ENCODE data around the gene TIMM44. TPM values are rescaled to one million over a fixed set of nuclear protein-coding genes. Genes with fewer than 3 reads are reported as not detected.

Gene TIMM44
- total RNA-seq, 2 donors from 2014 or later: 47.3 to 83.4 TPM

- H3K27me3 ChIP-seq (replicated peaks; ENCODE audit: insufficient read depth): no peaks in the 10 kb centered on the region
- H3K4me3 ChIP-seq: no peak overlapping the region
- intact Hi-C loops (cut with DNase I): no loop called here
- WGBS: 85% methylated on average over 32 of the region's 35 CpGs
- no peak for TF ChIP-seq POLR2AphosphoS5 (IDR thresholded peaks at IDR 0.05)
- TF ChIP-seq CTCF (IDR thresholded peaks at IDR 0.05): no peak
- no peak for TF ChIP-seq POLR2A (IDR thresholded peaks at IDR 0.05)
- no peaks in the 10 kb centered on the region for H3K4me1 ChIP-seq (replicated peaks)
- no peak for DNase-seq (ENCODE audit: low spot score)
- no peaks in the 10 kb centered on the region for H3K9me3 ChIP-seq
- H3K27ac ChIP-seq: no peak overlapping the region
- no peaks in the 10 kb centered on the region for H3K36me3 ChIP-seq
Measured at GRCh38 chr19:7971553-7972520, 28.4 kb upstream of the TIMM44 start.

- Histone ChIP-seq H3K4me1 (replicated peaks) (no peaks in the 10 kb centered on the region), H3K9me3 (no peaks in the 10 kb centered on the region), H3K27me3 (replicated peaks; ENCODE audit: insufficient read depth) (no peaks in the 10 kb centered on the region), H3K27ac (no peak overlapping the region), H3K36me3 (no peaks in the 10 kb centered on the region), H3K4me3 (no peak overlapping the region)
- 78% methylated on average over 11 of the region's 12 CpGs for WGBS
- no peak for DNase-seq (ENCODE audit: low spot score)
- TF ChIP-seq POLR2A (IDR thresholded peaks at IDR 0.05) (no peak), CTCF (IDR thresholded peaks at IDR 0.05) (peak in 3 of 4 experiments; percentile 44 to 62 (median 55)), POLR2AphosphoS5 (IDR thresholded peaks at IDR 0.05) (no peak)
- intact Hi-C loops (cut with DNase I): no loop called here
Measured at GRCh38 chr19:7970716-7971448, 27.4 kb upstream of the TIMM44 start.

GRCh38 chr19:7969555-7969939 lies 26.1 kb upstream of the TIMM44 start:
- intact Hi-C loops (cut with DNase I): no loop called here
- WGBS: 90% methylated on average over 11 of the region's 11 CpGs
- Histone ChIP-seq H3K9me3 (no peaks in the 10 kb centered on the region), H3K4me1 (replicated peaks) (no peaks in the 10 kb centered on the region), H3K4me3 (no peak overlapping the region), H3K27ac (no peak overlapping the region), H3K27me3 (replicated peaks; ENCODE audit: insufficient read depth) (no peaks in the 10 kb centered on the region), H3K36me3 (no peaks in the 10 kb centered on the region)
- no peak for DNase-seq (ENCODE audit: low spot score)
- TF ChIP-seq POLR2AphosphoS5 (IDR thresholded peaks at IDR 0.05) (no peak), CTCF (IDR thresholded peaks at IDR 0.05) (no peak), POLR2A (IDR thresholded peaks at IDR 0.05) (no peak)

GRCh38 chr19:7968796-7969554 lies 25.5 kb upstream of the TIMM44 start:
- intact Hi-C loops (cut with DNase I): no loop called here
- no peaks in the 10 kb centered on the region for H3K9me3 ChIP-seq
- no peak overlapping the region for H3K27ac ChIP-seq
- no peaks in the 10 kb centered on the region for H3K4me1 ChIP-seq (replicated peaks)
- H3K4me3 ChIP-seq: no peak overlapping the region
- no peak for TF ChIP-seq POLR2A (IDR thresholded peaks at IDR 0.05)
- TF ChIP-seq CTCF (IDR thresholded peaks at IDR 0.05): no peak
- no peak for TF ChIP-seq POLR2AphosphoS5 (IDR thresholded peaks at IDR 0.05)
- H3K36me3 ChIP-seq: no peaks in the 10 kb centered on the region
- no peak for DNase-seq (ENCODE audit: low spot score)
- 91% methylated on average over 20 of the region's 20 CpGs for WGBS
- H3K27me3 ChIP-seq (replicated peaks; ENCODE audit: insufficient read depth): no peaks in the 10 kb centered on the region
